VCaP (cell line): ENCODE results near the gene NINL.
"Not testable (repeated sequence)": the region's sequence is repeated elsewhere in the genome, so short reads cannot be mapped to it uniquely, and the experiment has no call there.

Experiments
- H3K27ac ChIP-seq: fragments of 450-650 bp; 2 replicates; pipeline ENCODE4 v1.5.1; 2017
- TF ChIP-seq, protein P1 (sequence below): fragments of 450-650 bp; conservative IDR thresholded peaks from 2 replicates; pipeline ENCODE4 v1.5.1; 2017; ENCODE audit warnings: mild to moderate bottlenecking, moderate library complexity

The NINL gene

GRCh38 chr20:25477014-25477882, 108.1 kb downstream of the NINL start:
- no peak overlapping the region for H3K27ac ChIP-seq
- TF ChIP-seq, protein P1, sequence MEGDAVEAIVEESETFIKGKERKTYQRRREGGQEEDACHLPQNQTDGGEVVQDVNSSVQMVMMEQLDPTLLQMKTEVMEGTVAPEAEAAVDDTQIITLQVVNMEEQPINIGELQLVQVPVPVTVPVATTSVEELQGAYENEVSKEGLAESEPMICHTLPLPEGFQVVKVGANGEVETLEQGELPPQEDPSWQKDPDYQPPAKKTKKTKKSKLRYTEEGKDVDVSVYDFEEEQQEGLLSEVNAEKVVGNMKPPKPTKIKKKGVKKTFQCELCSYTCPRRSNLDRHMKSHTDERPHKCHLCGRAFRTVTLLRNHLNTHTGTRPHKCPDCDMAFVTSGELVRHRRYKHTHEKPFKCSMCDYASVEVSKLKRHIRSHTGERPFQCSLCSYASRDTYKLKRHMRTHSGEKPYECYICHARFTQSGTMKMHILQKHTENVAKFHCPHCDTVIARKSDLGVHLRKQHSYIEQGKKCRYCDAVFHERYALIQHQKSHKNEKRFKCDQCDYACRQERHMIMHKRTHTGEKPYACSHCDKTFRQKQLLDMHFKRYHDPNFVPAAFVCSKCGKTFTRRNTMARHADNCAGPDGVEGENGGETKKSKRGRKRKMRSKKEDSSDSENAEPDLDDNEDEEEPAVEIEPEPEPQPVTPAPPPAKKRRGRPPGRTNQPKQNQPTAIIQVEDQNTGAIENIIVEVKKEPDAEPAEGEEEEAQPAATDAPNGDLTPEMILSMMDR, result no peak

DNA sequence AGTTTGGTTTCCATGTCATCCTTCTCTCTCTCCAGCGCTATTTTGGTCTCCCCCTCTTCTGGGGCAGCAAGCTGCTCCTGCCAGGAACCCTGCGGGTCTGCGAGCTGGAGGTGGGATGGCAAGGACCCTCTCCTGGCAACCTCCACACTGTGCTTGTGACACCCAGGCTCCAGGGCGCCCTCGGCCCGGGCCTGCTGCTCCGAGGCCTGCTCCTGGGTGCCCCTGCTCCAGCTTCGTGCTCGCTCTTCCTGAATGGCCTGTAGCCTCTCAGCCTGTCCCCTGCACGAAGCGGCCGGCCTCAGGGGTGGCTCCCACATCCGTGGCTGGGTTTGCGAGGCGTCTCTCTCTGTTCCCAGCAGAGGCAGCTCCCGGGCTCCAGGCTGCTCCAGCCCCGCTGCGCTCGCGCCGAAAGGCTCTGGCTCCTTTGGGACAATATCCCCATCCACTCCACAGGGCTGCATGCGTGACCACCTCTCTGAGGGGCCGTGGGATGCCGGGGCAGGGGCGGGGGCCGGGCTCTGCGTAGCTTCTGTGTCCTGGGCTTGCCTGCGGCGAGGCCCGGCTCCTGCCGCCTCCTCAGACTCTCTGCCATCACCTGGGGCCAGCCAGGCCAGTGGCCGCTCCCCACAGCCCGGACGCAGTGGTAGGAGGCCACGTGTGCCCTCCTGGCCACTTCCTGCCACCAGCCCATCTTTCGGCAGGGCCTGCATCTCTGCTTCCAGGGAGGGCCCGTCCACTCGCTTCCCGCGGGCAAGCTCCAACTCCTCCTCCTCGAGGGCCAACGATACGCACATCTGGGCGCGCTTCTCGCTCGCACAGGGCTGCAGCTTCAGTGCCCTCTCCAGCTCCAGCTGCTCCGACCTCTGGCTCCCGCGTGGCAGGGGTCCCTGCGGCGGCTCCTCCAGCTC, 109.0 kb downstream of the NINL start:
- TF ChIP-seq, protein P1, result no peak
- no peak overlapping the region for H3K27ac ChIP-seq

GRCh38 chr20:25473297-25473696, 112.0 kb downstream of the NINL start:
- not testable (repeated sequence) for H3K27ac ChIP-seq

DNA sequence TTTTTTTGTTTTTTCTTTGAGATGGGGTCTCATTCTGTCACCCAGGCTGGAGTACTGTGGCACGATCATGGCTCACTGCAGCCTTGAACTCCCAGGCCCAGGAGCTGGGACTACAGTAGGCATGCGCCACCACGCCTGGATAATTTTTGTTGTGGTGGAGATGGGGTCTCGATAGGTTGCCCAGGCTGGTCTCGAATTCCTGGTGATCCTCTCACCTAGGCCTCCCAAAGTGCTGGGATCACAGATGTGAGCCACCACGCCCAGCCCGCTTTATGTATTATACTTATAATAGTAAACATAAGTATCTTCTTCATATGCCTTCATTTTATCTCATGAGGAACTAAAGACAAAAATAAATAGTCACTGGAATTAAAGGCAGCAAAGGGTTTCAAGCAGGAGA, 114.3 kb downstream of the NINL start:
- TF ChIP-seq, protein P1, result no peak
- no peak overlapping the region for H3K27ac ChIP-seq

- TF ChIP-seq, protein P1, result peak; percentile 75
- H3K27ac ChIP-seq, result no peak overlapping the region
These were observed 115.3 kb downstream of the NINL start for GRCh38 chr20:25470045-25470444.

DNA sequence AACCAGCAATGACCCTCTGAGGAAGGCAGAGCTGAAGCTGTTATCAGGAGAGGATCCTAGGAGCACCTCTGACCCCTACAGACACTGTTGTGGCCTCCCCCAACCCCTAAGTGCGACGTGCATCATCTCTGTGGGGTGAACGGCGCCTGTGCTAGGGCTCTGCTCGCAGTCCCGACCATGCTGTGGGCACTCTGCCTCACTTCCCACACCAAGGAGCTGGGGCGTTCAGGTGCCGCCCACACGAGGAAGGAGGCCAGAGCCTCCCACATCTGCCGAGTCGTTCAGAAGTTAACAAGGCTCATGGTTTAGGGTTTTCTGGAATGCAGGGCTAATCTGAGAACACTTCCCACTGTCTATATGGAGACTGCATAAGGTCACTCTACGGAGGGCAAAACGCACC, 115.8 kb downstream of the NINL start:
- TF ChIP-seq, protein P1, result no peak
- no peak overlapping the region for H3K27ac ChIP-seq

- no peak overlapping the region for H3K27ac ChIP-seq
- TF ChIP-seq, protein P1, result no peak
These were observed 116.9 kb downstream of the NINL start for GRCh38 chr20:25468126-25469075.
